Hematopoietic multipotent progenitor cell treated with erythropoietin and hydrocortisone succinate and interleukin-3 and kit ligand, for 17 days (in vitro differentiated cells): ENCODE results near the gene COX7B.
"Not testable (repeated sequence)": the region's sequence is repeated elsewhere in the genome, so short reads cannot be mapped to it uniquely, and the experiment has no call there.

Source experiments
- DNase-seq: peaks from one replicate; pipeline ENCODE4 v3.0.0-alpha.2; 2015; ENCODE audit warnings: low spot score

COX7B gene

GRCh38 chrX:77899081-77899828, at the start of gene COX7B:
Gene COX7B, plus strand, starts transcription at chrX:77899468. Its CDS starts 86 bp downstream, at chrX:77899554.
- peak; percentile 96 for DNase-seq

GRCh38 chrX:77875372-77875771, 23.9 kb upstream of the COX7B start:
- no peak for DNase-seq

- not testable (repeated sequence) for DNase-seq
These were observed 17.9 kb upstream of the COX7B start for GRCh38 chrX:77881418-77881817.

GRCh38 chrX:77892887-77893286, 6.4 kb upstream of the COX7B start:
- no peak for DNase-seq

- no peak for DNase-seq
These were observed 5.6 kb upstream of the COX7B start for GRCh38 chrX:77893713-77894112.

- peak; percentile 98 for DNase-seq
These were observed 4.1 kb upstream of the COX7B start, which contains the start of gene MAGT1 for GRCh38 chrX:77894921-77895886. Gene MAGT1, minus strand, starts transcription at chrX:77895435. Its CDS starts 25 bp downstream, at chrX:77895410.

GRCh38 chrX:77900688-77901087, 1.4 kb downstream of the COX7B start:
- DNase-seq = peak; percentile 30

- DNase-seq = no peak
These were observed 2.2 kb downstream of the COX7B start for GRCh38 chrX:77901506-77901905.

- DNase-seq = peak; percentile 91
These were observed 11.0 kb downstream of the COX7B start, which contains the start of gene ATP7A for GRCh38 chrX:77910108-77910840. Gene ATP7A, plus strand, starts transcription at chrX:77910693. Its CDS starts 60,949 bp downstream, at chrX:77971642.

GRCh38 chrX:77917294-77917933, 18.1 kb downstream of the COX7B start:
- peak; percentile 26 for DNase-seq

GRCh38 chrX:77918568-77918967, 19.3 kb downstream of the COX7B start:
- no peak for DNase-seq

GRCh38 chrX:77919370-77919769, 20.1 kb downstream of the COX7B start:
- not testable (repeated sequence) for DNase-seq

GRCh38 chrX:77922787-77923186, 23.5 kb downstream of the COX7B start:
- DNase-seq = peak; percentile 77

- peak; percentile 48 for DNase-seq
These were observed 25.1 kb downstream of the COX7B start for GRCh38 chrX:77924320-77924859.

- no peak for DNase-seq
These were observed 26.5 kb downstream of the COX7B start for GRCh38 chrX:77925764-77926163.

GRCh38 chrX:77930581-77930980, 31.3 kb downstream of the COX7B start:
- no peak for DNase-seq

GRCh38 chrX:77935886-77936285, 36.6 kb downstream of the COX7B start:
- no peak for DNase-seq

GRCh38 chrX:77936299-77936698, 37.0 kb downstream of the COX7B start:
- DNase-seq = no peak

GRCh38 chrX:77937291-77937690, 38.0 kb downstream of the COX7B start:
- DNase-seq = peak; percentile 63

GRCh38 chrX:77938083-77938680, 38.9 kb downstream of the COX7B start:
- peak; percentile 60 for DNase-seq

GRCh38 chrX:77945031-77945430, 45.8 kb downstream of the COX7B start:
- not testable (repeated sequence) for DNase-seq
